H1 (cell line): Measurements from ENCODE around the gene OVCH1. TPM values are rescaled to one million over a fixed set of nuclear protein-coding genes. Genes with fewer than 3 reads are reported as not detected.

Experiments
- CHD1 ChIP-seq: IDR thresholded peaks from 2 replicates; pipeline ENCODE4 v1.6.1; 2012; ENCODE audit warnings: low read depth, low read length, improper control_type of control experiment
- CTBP2 ChIP-seq: IDR thresholded peaks from 2 replicates; pipeline ENCODE4 v1.7.0; 2011; ENCODE audit warnings: borderline replicate concordance, mild to moderate bottlenecking, moderate library complexity, mixed read lengths, low read length; ENCODE audit not compliant: insufficient read depth, insufficient read length
- GABPA ChIP-seq: IDR thresholded peaks from 2 replicates; pipeline ENCODE4 v1.6.1; 2011; ENCODE audit warnings: mild to moderate bottlenecking, low read length, moderate library complexity, borderline replicate concordance; ENCODE audit not compliant: insufficient read depth
- HDAC2 ChIP-seq, 2 experiments: fragments of 300-600 bp in 1 of 2; sonication (generic) in 1 of 2; IDR thresholded peaks; 2 replicates each; pipeline ENCODE4 v1.6.1; 2011 to 2012; ENCODE audit warnings: low read depth in 2 of 2, low read length in 2 of 2, mild to moderate bottlenecking in 2 of 2, moderate library complexity in 2 of 2, borderline replicate concordance in 1 of 2, inconsistent platforms in 1 of 2
- RBBP5 ChIP-seq: IDR thresholded peaks from 2 replicates; pipeline ENCODE4 v1.7.1; 2012; ENCODE audit warnings: low read depth, mild to moderate bottlenecking, inconsistent platforms, low read length, moderate library complexity, borderline replicate concordance
- SIN3A ChIP-seq, 2 experiments: IDR thresholded peaks in 1 of 2; conservative IDR thresholded peaks in 1 of 2; 2 replicates each; pipeline ENCODE4 v1.6.1; 2011 to 2012; ENCODE audit warnings: low read length in 2 of 2, improper control_type of control experiment in 1 of 2, low read depth in 1 of 2, mild to moderate bottlenecking in 1 of 2
- TAF1 ChIP-seq: IDR thresholded peaks from 2 replicates; pipeline ENCODE4 v1.6.1; 2011; ENCODE audit warnings: mild to moderate bottlenecking, low read depth, low read length
- TEAD4 ChIP-seq: IDR thresholded peaks from 2 replicates; pipeline ENCODE4 v1.6.1; 2012; ENCODE audit warnings: low read depth, low read length, inconsistent platforms, mixed read lengths
- polyA plus RNA-seq, 7 experiments: library from polyadenylated mRNA; depleted of rRNA in 3 of 7; stranded (reverse) in 5 of 7; unstranded in 2 of 7; fragments of >200 nt in 5 of 7; fragments of 200-250 nt in 2 of 7; gene quantifications; 1 replicate in 5 of 7; 2 replicates in 1 of 7; 4 replicates in 1 of 7; pipeline versions ENCODE4 v1.2.1 to v1.2.3, GENCODE V29; 2011 to 2013; ENCODE audit warnings: missing spikeins in 2 of 7, mixed read lengths in 2 of 7
- total RNA-seq: library from RNA; stranded (reverse); fragmentation: NEBNext Ultra II Directional; extraction: Animal tissue kit (Norgen Biotek cat#: 25700); gene quantifications from 2 replicates; pipeline ENCODE4 v1.2.1, GENCODE V29; 2021
- TF ChIP-seq, protein P1 (sequence below): IDR thresholded peaks from 2 replicates; pipeline ENCODE4 v1.6.1; 2011; ENCODE audit warnings: low read length, improper control_type of control experiment
- TF ChIP-seq, protein P2 (sequence below): IDR thresholded peaks from 2 replicates; pipeline ENCODE4 v1.6.1; 2012; ENCODE audit warnings: low read length, inconsistent platforms

The OVCH1 gene
- total and polyA plus RNA-seq, 2 of the 8 experiments (the other 6 are each of a cell fraction or from before 2014, with no cell fraction given), result 0.07 TPM; not detected in 1

DNA sequence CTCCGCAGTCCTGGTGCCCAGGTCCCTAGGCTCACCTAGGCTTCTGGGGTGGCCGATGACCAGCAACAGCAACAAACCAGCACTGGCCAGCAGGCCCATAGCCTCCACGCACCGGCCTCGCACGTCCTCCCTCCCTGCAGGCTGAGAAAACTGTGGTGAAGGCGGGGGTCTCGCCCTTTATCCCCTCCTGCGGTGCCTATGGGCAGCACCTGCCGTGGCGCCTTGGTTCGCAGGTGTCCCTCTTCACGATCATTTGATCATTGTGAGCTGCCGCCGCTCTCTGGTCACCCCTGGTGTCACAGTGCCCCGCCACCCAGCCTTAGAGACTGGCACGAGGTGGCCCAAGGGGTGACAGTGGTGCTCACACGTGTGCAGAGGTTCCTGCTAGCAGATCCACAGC, at the start of gene OVCH1 (continued):
- TF ChIP-seq GABPA (no peak), CTBP2 (no peak), SIN3A (conservative IDR thresholded peaks at IDR 0.05 in 1 of 2, IDR thresholded peaks at IDR 0.05 in 1 of 2; ENCODE audit: low read depth in 1 of 2, low read length in 2 of 2) (no peak), TAF1 (no peak), TEAD4 (no peak), RBBP5 (no peak), HDAC2 (IDR thresholded peaks at IDR 0.05; ENCODE audit: borderline replicate concordance in 1 of 2, low read depth in 2 of 2, low read length in 2 of 2) (no peak), CHD1 (no peak)
- TF ChIP-seq, protein P1, sequence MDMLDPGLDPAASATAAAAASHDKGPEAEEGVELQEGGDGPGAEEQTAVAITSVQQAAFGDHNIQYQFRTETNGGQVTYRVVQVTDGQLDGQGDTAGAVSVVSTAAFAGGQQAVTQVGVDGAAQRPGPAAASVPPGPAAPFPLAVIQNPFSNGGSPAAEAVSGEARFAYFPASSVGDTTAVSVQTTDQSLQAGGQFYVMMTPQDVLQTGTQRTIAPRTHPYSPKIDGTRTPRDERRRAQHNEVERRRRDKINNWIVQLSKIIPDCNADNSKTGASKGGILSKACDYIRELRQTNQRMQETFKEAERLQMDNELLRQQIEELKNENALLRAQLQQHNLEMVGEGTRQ, result no peak
- TF ChIP-seq, protein P2, sequence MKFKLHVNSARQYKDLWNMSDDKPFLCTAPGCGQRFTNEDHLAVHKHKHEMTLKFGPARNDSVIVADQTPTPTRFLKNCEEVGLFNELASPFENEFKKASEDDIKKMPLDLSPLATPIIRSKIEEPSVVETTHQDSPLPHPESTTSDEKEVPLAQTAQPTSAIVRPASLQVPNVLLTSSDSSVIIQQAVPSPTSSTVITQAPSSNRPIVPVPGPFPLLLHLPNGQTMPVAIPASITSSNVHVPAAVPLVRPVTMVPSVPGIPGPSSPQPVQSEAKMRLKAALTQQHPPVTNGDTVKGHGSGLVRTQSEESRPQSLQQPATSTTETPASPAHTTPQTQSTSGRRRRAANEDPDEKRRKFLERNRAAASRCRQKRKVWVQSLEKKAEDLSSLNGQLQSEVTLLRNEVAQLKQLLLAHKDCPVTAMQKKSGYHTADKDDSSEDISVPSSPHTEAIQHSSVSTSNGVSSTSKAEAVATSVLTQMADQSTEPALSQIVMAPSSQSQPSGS, result no peak
- TF ChIP-seq, all 59 proteins: peak for 0
